Heart left ventricle (tissue), 13 donors: ENCODE data around the gene ITSN1.

ENCODE experiments used
- POLR2A ChIP-seq, 2 donors: fragments of 450-650 bp; IDR thresholded peaks; one replicate each; pipeline ENCODE4 v1.6.1; 2017; ENCODE audit warnings: antibody characterized with exemption in 2 of 2, mild to moderate bottlenecking in 2 of 2, moderate library complexity in 2 of 2
- TF ChIP-seq, protein P1 (sequence below), 12 donors: fragments of 200-600 bp; sonication (generic) in 4 of 12; IDR thresholded peaks; one replicate each; pipeline versions ENCODE4 v1.5.0 to v1.8.0; 2018 to 2022; ENCODE audit warnings: antibody characterized with exemption in 12 of 12, mild to moderate bottlenecking in 5 of 12
- donor health status: ischemic (EF 13 %, LVEDD 7.1; RV severe dilation, severe dysfunction).
- donor health status: DM: no; HTN: yes; CAD: no.
- donor health status: DM: no; HTN: no; CAD: no.
- donor health status: ischemic (EF 25% LVEDD 6.9; RV normal size, moderate dysfunction).
- donor health status: ischemic (EF 25% LVEDD 5.7; RV mildly dilated, moderate dysfunction).
- donor health status: ischemic (EF 35%, LVEDD 5.7; RV mildly dilated, moderate dysfunction).
- donor health status: nonischemic (EF 11% LVEDD 7.7; RV severe dilation, severe dysfunction).
- donor health status: DM: yes; HTN: yes; CAD: no.
- donor health status: PGD.
- donor health status: ischemic (EF 29% LVEDD 5.4; RV normal size, mild dysfunction).
- donor health status: nonischemic (EF 23%, LVEDD 6.1; RV moderate dilation, normal function).

DNA sequence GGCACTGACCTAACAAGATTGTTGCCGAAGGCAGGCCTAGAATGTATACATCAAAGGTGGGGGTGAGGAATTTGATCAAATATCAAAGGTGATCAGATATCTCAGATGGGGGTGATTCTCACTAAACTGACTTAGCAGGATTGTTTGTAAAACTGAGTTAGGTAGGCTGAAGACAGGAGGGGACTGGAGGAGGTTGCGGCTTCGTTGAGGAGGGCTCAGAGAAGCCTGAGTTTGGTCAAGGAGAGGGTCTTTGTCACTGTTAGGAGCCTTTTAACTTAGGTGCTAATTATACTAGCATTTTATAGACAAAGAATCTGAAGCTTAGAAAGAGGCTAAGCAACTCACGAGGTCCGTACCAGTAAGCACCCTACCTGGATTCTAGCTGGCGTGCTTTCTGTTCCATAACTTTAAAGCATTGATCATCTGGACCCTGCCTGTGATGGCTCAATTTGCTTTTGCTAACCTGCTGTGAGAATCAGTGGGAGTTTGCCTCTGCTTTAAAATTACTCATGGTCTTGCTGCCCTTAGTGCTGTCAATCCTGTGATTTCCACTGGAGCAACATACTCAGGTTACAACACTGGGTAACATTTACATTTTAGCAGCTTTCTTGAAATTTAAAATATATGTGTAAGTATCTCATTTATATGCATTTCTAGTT lies 49.8 kb downstream of the ITSN1 start:
- TF ChIP-seq, protein P1, sequence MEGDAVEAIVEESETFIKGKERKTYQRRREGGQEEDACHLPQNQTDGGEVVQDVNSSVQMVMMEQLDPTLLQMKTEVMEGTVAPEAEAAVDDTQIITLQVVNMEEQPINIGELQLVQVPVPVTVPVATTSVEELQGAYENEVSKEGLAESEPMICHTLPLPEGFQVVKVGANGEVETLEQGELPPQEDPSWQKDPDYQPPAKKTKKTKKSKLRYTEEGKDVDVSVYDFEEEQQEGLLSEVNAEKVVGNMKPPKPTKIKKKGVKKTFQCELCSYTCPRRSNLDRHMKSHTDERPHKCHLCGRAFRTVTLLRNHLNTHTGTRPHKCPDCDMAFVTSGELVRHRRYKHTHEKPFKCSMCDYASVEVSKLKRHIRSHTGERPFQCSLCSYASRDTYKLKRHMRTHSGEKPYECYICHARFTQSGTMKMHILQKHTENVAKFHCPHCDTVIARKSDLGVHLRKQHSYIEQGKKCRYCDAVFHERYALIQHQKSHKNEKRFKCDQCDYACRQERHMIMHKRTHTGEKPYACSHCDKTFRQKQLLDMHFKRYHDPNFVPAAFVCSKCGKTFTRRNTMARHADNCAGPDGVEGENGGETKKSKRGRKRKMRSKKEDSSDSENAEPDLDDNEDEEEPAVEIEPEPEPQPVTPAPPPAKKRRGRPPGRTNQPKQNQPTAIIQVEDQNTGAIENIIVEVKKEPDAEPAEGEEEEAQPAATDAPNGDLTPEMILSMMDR (IDR thresholded peaks at IDR 0.05) = no peak
- no peak for TF ChIP-seq POLR2A (IDR thresholded peaks at IDR 0.05)
